DMS79 (cell line): ENCODE results near the gene CEP85L.
A peak's percentile ranks its signal among the peaks of the same experiment; 100 is the strongest.
"Not testable (repeated sequence)": the region's sequence is repeated elsewhere in the genome, so short reads cannot be mapped to it uniquely, and the experiment has no call there.

Source experiments
- DNase-seq: peaks from one replicate; lab custom pipeline; 2025; lab: John Stamatoyannopoulos, UW

CEP85L gene

GRCh38 chr6:118495485-118496280 is 155.7 kb downstream of the CEP85L start:
- no peak for DNase-seq

- DNase-seq = no peak
Measured at GRCh38 chr6:118494091-118494490, 157.3 kb downstream of the CEP85L start.

GRCh38 chr6:118489990-118490389 is 161.4 kb downstream of the CEP85L start:
- no peak for DNase-seq

- DNase-seq = no peak
Measured at GRCh38 chr6:118488631-118489030, 162.8 kb downstream of the CEP85L start.

- DNase-seq = no peak
Measured at GRCh38 chr6:118485601-118486550, 165.5 kb downstream of the CEP85L start.

- no peak for DNase-seq
Measured at GRCh38 chr6:118476551-118476950, 174.8 kb downstream of the CEP85L start.

GRCh38 chr6:118473266-118473665 is 178.1 kb downstream of the CEP85L start:
- DNase-seq = no peak

GRCh38 chr6:118469468-118469867 is 181.9 kb downstream of the CEP85L start:
- no peak for DNase-seq

GRCh38 chr6:118468682-118469465 is 182.5 kb downstream of the CEP85L start:
- DNase-seq = peak; percentile 7

GRCh38 chr6:118467181-118467580 is 184.2 kb downstream of the CEP85L start:
- no peak for DNase-seq

- no peak for DNase-seq
Measured at GRCh38 chr6:118464620-118465019, 186.8 kb downstream of the CEP85L start.

- DNase-seq = no peak
Measured at GRCh38 chr6:118460958-118461470, 190.4 kb downstream of the CEP85L start.

GRCh38 chr6:118456982-118457381 is 194.4 kb downstream of the CEP85L start:
- no peak for DNase-seq

GRCh38 chr6:118451839-118452238 is 199.6 kb downstream of the CEP85L start:
- no peak for DNase-seq

GRCh38 chr6:118444796-118445195 is 206.6 kb downstream of the CEP85L start:
- no peak for DNase-seq

GRCh38 chr6:118436482-118436881 is 214.9 kb downstream of the CEP85L start:
- no peak for DNase-seq

- DNase-seq = not testable (repeated sequence)
Measured at GRCh38 chr6:118434147-118434546, 217.2 kb downstream of the CEP85L start.

GRCh38 chr6:118421312-118421711 is 230.1 kb downstream of the CEP85L start:
- DNase-seq = not testable (repeated sequence)

GRCh38 chr6:118419448-118420394 is 231.7 kb downstream of the CEP85L start:
- DNase-seq = no peak
